Cardiac muscle cell (in vitro differentiated cells and primary cell): Measurements from ENCODE around the gene IDE. TPM values are rescaled to one million over a fixed set of nuclear protein-coding genes. Genes with fewer than 3 reads are reported as not detected.

ENCODE experiments used
- DNase-seq, 2 donors: peaks; one replicate each; pipeline versions ENCODE4 v3.0.0 to v3.0.0-alpha.2; 2010 to 2017; ENCODE audit warnings: low read depth in 1 of 2, low spot score in 1 of 2
- H3K27ac ChIP-seq: fragments of 200-600 bp; sonication (generic); 2 replicates; pipeline ENCODE4 v1.5.1; 2016
- H3K27me3 ChIP-seq: fragments of 200-600 bp; sonication (generic); 2 replicates; pipeline ENCODE4 v1.6.0; 2016; ENCODE audit warnings: control low read depth
- H3K36me3 ChIP-seq: fragments of 200-600 bp; sonication (generic); 2 replicates; pipeline ENCODE4 v1.5.1; 2016; ENCODE audit warnings: control low read depth
- H3K4me1 ChIP-seq: fragments of 200-600 bp; sonication (generic); 2 replicates; pipeline ENCODE4 v1.8.1; 2017; ENCODE audit warnings: low read depth, mild to moderate bottlenecking, mixed run types
- H3K4me3 ChIP-seq: fragments of 200-600 bp; sonication (generic); 2 replicates; pipeline ENCODE4 v1.5.1; 2016; ENCODE audit warnings: mild to moderate bottlenecking
- H3K9me3 ChIP-seq: fragments of 200-600 bp; sonication (generic); 2 replicates; pipeline ENCODE4 v1.5.1; 2017; ENCODE audit warnings: low read depth, mild to moderate bottlenecking, control low read depth
- polyA plus RNA-seq: library from polyadenylated mRNA; unstranded; fragments of >200 nt; fragmentation: Nextera tagmentation; extraction: Ambion mirVana; gene quantifications from 2 replicates; pipeline ENCODE4 v1.2.1, GENCODE V29; 2016
- total RNA-seq: library from RNA; depleted of rRNA; stranded (reverse); fragments of >200 nt; gene quantifications from 2 replicates; pipeline ENCODE4 v1.2.3, GENCODE V29; 2016
- TF ChIP-seq, protein P1 (sequence below): IDR thresholded peaks from 2 replicates; pipeline ENCODE4 v1.5.1; 2012; ENCODE audit warnings: low read depth, mild to moderate bottlenecking, low read length

IDE gene
- total and polyA plus RNA-seq, 2 experiments from 2014 or later = 23.2 to 30.0 TPM

DNA sequence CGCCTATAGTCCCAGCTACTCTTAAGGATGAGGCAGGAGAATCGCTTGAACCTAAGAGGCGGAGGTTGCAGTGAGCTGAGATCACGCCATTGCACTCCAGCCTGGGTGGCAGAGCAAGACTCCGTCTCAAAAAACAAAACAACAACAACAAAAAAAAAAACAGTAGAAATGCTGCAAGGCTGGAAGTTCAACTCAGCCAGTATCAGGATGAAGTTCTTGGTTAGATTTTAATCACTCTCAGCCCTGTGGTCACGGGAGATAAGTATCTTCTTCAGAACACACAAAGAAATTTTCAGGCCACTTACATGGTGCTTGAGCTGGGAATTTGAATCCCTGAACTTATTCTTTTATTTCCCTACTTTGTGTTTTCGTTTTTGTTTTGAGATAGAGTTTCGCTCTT, 162.5 kb downstream of the IDE start:
- no peaks in the 10 kb centered on the region for H3K4me1 ChIP-seq

DNA sequence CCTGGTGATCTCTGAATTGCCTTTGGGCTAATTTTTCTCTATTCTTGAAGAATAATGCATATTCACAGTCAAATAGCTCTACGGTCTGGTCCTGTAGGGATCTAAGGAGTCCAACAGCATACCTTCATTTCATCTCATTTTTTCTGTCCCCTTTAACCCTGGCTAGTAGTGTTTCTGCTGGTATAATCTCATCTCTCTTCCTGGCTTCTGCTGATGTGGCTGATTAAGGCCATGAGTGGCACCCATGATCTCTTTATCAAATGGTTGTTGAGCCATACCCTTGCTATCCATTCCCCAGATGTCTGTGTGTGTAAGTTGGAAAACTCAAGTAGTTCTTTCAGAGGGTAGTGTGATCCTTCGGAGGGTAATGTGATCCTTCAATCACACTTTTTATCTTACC, 163.4 kb downstream of the IDE start:
- Histone ChIP-seq H3K9me3 (no peaks in the 10 kb centered on the region), H3K36me3 (no peaks in the 10 kb centered on the region), H3K4me1 (no peaks in the 10 kb centered on the region), H3K27ac (no peak overlapping the region), H3K27me3 (no peaks in the 10 kb centered on the region), H3K4me3 (no peak overlapping the region)
- DNase-seq = no peak
- TF ChIP-seq, protein P1, sequence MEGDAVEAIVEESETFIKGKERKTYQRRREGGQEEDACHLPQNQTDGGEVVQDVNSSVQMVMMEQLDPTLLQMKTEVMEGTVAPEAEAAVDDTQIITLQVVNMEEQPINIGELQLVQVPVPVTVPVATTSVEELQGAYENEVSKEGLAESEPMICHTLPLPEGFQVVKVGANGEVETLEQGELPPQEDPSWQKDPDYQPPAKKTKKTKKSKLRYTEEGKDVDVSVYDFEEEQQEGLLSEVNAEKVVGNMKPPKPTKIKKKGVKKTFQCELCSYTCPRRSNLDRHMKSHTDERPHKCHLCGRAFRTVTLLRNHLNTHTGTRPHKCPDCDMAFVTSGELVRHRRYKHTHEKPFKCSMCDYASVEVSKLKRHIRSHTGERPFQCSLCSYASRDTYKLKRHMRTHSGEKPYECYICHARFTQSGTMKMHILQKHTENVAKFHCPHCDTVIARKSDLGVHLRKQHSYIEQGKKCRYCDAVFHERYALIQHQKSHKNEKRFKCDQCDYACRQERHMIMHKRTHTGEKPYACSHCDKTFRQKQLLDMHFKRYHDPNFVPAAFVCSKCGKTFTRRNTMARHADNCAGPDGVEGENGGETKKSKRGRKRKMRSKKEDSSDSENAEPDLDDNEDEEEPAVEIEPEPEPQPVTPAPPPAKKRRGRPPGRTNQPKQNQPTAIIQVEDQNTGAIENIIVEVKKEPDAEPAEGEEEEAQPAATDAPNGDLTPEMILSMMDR = no peak

More for the DNA sequence above, 162.5 kb downstream of the IDE start:
- H3K36me3 ChIP-seq = no peaks in the 10 kb centered on the region
- no peaks in the 10 kb centered on the region for H3K27me3 ChIP-seq
- no peaks in the 10 kb centered on the region for H3K9me3 ChIP-seq
- DNase-seq = no peak
- TF ChIP-seq, protein P1 = no peak
- no peak overlapping the region for H3K4me3 ChIP-seq
- H3K27ac ChIP-seq = no peak overlapping the region

DNA sequence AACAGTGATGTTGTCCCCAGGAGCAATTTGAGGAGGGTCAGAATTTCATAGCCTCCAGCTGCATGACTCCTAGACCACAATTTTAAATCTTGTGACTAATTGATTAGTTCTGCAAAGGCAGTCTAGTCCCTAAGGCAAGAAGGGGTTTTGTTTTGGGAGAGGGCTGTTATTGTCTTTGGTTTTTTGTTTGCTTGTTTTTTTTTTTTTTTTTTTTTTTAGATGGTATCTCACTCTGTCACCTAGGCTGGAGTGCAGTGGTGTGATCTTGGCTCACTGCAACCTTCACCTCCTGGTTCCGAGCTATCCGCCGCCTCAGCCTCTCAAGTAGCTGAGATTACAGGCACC, 165.9 kb downstream of the IDE start:
- H3K4me3 ChIP-seq = no peak overlapping the region
- no peak for DNase-seq
- no peaks in the 10 kb centered on the region for H3K27me3 ChIP-seq
- TF ChIP-seq, protein P1 = no peak
- no peaks in the 10 kb centered on the region for H3K9me3 ChIP-seq
- H3K36me3 ChIP-seq = no peaks in the 10 kb centered on the region
- H3K4me1 ChIP-seq = no peaks in the 10 kb centered on the region
- no peak overlapping the region for H3K27ac ChIP-seq

DNA sequence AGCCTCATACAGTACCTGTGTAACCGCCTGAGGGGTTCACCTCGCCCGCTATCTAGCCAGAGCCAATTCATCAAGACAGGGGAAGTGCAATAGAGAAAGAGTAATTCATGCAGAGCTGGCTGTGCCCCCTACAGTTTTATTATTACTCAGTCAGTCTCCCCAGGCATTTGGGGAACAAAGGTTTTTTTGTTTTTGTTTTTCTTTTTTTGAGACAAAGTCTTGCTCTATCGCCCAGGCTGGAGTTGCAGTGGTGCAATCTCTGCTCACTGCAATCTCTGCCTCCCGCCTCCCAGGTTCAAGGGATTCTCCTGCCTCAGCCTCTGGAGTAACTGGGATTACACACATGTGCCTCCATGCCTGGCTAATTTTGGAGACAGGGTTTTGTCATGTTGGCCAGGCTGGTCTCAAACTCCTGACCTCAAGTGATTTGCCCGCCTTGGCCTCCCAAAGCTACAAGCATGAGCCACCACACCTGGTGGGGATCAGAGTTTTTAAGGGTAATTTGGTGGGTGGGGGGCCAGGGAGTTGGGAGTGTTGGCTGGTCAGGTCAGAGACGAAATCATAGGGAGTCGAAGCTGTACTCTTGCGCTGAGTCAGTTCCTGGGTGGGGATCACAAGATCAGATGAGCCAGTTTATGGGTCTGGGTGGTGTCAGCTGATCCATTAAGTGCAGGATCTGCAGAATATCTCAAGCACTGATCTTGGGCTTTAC, 166.4 kb downstream of the IDE start:
- Histone ChIP-seq H3K27ac (no peak overlapping the region), H3K36me3 (no peaks in the 10 kb centered on the region), H3K9me3 (no peaks in the 10 kb centered on the region), H3K4me1 (no peaks in the 10 kb centered on the region), H3K27me3 (no peaks in the 10 kb centered on the region), H3K4me3 (no peak overlapping the region)
- DNase-seq = peak in 1 of 2 donors; percentile 10
- TF ChIP-seq, protein P1 = no peak

DNA sequence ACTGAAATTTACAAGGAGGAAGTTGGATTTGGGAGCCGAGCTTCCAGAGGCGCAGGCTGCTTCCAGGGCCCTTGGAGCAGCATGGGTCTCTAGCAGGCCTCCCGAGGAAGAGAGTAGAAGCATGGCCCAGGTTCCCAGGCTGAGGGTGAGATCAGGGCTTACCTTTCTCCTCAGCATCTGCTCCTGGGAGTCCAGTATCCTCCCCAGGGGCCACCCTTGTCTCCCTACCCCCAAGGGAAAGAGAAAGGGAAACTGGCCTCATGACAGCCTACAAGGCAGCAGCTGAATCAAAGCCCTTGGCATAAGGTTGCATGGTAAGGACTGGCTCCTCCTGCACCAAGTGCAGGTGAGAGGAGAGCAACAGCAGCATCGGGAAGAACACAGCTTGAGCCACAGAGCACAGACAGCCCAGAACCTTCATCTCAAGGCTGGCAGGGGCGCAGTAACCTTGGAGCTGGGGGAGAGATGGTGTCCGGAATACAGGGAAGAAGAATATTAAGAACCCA, 168.4 kb downstream of the IDE start:
- no peak overlapping the region for H3K27ac ChIP-seq
- H3K36me3 ChIP-seq = no peaks in the 10 kb centered on the region
- H3K9me3 ChIP-seq = no peaks in the 10 kb centered on the region
- no peak for DNase-seq
- TF ChIP-seq, protein P1 = no peak
- no peaks in the 10 kb centered on the region for H3K27me3 ChIP-seq
- no peaks in the 10 kb centered on the region for H3K4me1 ChIP-seq
- no peak overlapping the region for H3K4me3 ChIP-seq
